ENCODE data around the gene RCAN1.

GRCh38 chr21:34498623-34499022, 116.3 kb downstream of the RCAN1 start:
- TF ChIP-seq FOXM1 (IDR thresholded peaks at IDR 0.05; ENCODE audit: borderline replicate concordance, low read depth) (no peak), EP300 (IDR thresholded peaks at IDR 0.05; ENCODE audit: borderline replicate concordance) (no peak), REST (IDR thresholded peaks at IDR 0.05; ENCODE audit: low read depth) (no peak), CREB1 (IDR thresholded peaks at IDR 0.05; ENCODE audit: low read depth) (no peak), MAX (IDR thresholded peaks at IDR 0.05) (no peak), TCF12 (IDR thresholded peaks at IDR 0.05; ENCODE audit: low read depth) (no peak)

Data from Ishikawa (cell line).